Fibroblast of skin of scalp (primary cell): ENCODE data around the gene GRID2IP.

Source experiments
- DNase-seq: peaks from one replicate; pipeline ENCODE4 v3.0.0-alpha.2; 2013

The GRID2IP gene

GRCh38 chr7:6520163-6520981 is 30.9 kb downstream of the GRID2IP start:
- DNase-seq = no peak

- peak; percentile 82 for DNase-seq
Observed at GRCh38 chr7:6516387-6516983, 34.8 kb downstream of the GRID2IP start.

GRCh38 chr7:6513541-6513940 is 37.7 kb downstream of the GRID2IP start:
- DNase-seq = no peak

DNA sequence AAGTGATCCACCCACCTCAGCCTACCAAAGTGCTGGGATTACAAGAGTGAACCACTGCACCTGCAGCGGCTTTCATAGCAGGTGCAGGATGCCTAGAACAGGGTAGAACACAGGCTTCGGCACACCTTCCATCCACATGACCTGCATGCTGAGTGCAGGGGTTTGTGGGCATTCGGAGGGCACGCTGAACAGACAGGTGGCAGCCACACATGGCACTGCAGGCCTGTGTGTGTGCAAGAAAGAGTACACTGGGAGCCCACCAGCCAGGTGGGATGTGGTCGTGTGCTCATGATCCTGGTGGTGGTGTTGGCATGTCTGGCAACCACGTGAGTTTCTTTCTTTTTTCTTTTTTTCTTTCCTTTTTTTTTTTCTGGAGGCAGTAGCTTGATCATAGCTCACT is 38.4 kb downstream of the GRID2IP start:
- no peak for DNase-seq

- DNase-seq = no peak
Observed at GRCh38 chr7:6510476-6511133, 40.7 kb downstream of the GRID2IP start.

- DNase-seq = no peak
Observed at GRCh38 chr7:6508950-6509349, 42.3 kb downstream of the GRID2IP start.

DNA sequence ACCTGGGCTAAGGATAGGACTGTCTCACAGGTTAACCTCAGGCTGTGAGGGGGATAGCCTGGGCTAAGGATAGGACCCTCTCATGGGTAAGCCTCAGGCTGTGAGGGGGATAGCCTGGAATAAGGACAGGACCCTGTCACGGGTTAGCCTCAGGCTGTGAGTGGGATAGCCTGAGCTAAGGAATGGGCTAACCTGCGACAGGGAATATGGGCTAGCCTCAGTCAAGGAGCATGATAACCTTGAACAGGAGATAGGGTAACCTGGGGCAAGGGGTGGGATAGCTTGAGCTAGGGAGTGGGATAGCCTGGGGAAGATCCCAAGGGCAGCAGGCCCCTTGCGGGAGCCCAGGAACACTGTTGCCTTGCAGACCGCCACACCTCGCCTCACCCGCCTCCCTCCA is 42.7 kb downstream of the GRID2IP start:
- DNase-seq = no peak

DNA sequence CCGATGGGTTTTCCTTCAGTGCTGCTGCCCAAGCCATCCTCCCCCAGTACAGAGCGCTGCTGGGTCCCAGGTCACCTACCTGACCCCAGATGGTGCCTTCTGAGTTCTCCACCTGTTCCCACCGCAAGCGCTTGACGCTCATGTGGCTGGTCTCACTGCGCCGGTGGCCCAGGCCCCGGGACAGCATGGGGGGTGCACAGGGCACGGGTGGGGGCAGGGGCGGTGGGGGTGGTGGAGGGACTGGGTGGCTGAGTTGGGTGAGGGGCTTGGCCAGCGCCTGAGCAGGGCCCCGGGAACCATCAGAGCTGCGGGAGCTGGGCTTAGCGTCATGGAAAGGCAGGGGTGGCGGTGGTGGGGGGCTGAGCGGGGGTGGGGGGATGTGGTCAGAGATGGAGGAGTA is 43.4 kb downstream of the GRID2IP start:
- DNase-seq = no peak

GRCh38 chr7:6505685-6506559 is 45.3 kb downstream of the GRID2IP start:
- DNase-seq = no peak

DNA sequence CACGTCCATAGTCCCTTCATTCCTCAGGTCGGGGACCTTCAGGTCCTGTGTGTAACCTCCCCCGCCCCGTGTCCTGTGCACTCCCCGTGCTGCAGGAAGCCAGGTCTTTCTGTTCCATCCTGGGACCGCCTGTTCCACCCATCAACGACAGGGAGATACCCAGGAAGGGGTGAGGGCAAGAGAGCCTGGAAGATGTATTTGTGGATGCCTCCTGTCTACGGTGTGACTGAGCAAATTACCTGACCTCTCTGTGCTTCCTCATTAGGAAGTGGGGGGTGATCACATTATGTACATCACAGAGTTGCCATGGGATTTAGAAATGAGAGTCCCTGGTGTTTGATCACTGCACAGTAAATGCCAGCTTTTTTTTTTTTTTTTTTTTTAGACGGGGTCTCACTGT is 46.3 kb downstream of the GRID2IP start:
- DNase-seq = no peak

DNA sequence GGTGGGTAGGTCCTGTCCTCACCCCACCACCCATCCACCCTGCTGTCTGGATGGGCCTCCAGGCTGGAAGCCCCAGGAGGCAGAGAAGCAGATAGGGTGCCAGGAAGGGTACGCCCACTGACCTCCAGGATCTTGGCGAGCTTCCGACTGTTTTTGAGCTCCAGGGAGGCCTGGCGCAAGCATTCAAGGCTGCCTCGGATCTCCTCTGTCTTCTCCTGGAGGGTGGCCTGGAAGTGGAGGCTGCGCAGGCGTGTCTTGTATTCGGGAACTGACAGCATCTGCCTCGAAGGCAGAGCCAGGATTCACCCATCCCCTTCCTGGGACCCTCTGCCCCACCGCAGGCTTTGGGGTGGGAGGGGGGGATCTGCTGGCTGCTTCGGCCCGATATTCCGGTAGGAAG is 48.4 kb downstream of the GRID2IP start:
- no peak for DNase-seq

GRCh38 chr7:6501586-6502564 is 49.4 kb downstream of the GRID2IP start:
- DNase-seq = no peak

GRCh38 chr7:6500691-6501090 is 50.6 kb downstream of the GRID2IP start:
- no peak for DNase-seq

- DNase-seq = no peak
Observed at GRCh38 chr7:6497994-6498393, 53.3 kb downstream of the GRID2IP start.

DNA sequence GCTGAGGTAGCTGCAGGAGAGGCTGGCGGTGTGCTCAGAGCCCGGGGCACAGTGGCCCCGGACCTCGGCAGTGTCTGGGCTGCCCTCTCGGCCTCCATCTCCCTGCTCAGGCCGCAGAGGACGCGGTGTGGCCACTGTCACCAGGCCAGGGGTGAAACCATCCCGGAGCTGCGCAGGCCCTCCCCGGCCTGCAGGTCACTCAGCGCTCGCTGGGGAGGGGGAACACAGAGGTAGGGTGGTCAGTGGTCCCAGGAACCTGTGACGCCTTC is 53.7 kb downstream of the GRID2IP start:
- no peak for DNase-seq

- DNase-seq = no peak
Observed at GRCh38 chr7:6496842-6497636, 54.2 kb downstream of the GRID2IP start.

GRCh38 chr7:6495597-6496262 is 55.5 kb downstream of the GRID2IP start:
- no peak for DNase-seq

GRCh38 chr7:6494365-6494764 is 56.9 kb downstream of the GRID2IP start:
- no peak for DNase-seq

DNA sequence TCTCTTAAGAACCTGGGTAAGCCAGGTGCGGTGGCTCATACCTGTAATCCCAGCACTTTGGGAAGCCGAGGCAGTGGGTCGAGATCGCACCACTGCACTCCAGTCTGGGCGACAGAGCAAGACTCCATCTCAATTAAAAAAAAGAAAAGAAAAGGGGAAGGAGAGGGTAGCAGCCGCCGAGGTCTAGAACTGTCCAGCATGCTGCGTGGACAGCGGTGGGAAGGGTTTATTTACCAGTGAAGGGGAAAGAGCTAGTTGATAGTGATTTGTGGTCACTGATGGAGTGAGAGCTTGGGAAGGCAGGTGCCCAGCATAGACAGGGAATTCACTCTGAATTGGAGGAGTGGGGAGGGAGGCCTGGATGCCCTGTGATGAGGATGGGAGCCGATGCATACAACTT is 60.1 kb downstream of the GRID2IP start:
- DNase-seq = no peak

DNA sequence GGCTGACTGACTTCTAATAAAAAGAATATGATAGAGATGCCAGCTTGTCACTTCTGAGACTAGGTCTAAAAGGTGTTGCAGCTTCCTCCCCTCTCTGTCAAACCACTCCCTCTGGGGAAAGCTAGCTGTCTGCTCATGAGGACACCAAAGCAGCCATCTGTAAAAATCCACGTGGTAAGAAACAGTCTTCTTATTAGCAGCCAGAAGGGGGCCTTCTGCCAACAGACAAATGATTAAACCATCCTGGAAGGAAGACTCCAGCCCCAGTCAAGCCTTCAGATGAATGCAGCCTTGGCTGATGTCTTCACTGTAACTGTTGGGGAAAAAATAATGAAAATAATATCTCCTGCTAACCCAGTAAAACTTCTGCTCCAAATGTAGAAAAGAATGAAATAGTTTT is 61.6 kb downstream of the GRID2IP start:
- DNase-seq = no peak

DNA sequence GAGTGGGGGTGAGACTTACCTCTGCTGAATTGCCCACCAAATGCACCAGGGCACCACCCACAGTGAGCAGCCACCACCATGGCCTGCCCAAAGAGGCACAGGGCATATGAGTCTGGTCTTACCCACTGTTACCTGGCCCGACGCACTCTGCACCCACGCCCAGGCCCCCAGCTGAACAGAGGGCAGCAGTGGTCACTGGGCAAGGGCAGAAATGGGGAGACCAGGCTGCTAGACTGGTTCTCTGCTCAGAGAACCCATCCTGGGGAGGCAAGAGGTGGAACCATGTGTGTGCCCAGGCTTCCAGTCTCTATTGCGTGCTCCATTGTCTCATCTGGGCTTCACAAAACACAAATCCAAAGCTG is 64.1 kb downstream of the GRID2IP start:
- DNase-seq = no peak
